H9 (cell line): ENCODE measurements around the gene IER5. TPM values are rescaled to one million over a fixed set of nuclear protein-coding genes. Genes with fewer than 3 reads are reported as not detected.

ENCODE experiments used
- DNase-seq: peaks from one replicate; pipeline ENCODE4 v3.0.0-alpha.2; 2017
- H2AFZ ChIP-seq: one replicate; pipeline ENCODE4 v1.6.1; 2013; ENCODE audit warnings: mild to moderate bottlenecking, low read length, control low read depth, moderate library complexity
- H2AK5ac ChIP-seq: 2 replicates; pipeline ENCODE4 v1.6.1; 2013; ENCODE audit warnings: low read length, control low read depth, mixed read lengths; ENCODE audit not compliant: insufficient read length
- H2BK120ac ChIP-seq: one replicate; pipeline ENCODE4 v1.6.1; 2013; ENCODE audit warnings: low read depth, mild to moderate bottlenecking, low read length, control low read depth, inconsistent platforms; ENCODE audit not compliant: poor library complexity, severe bottlenecking
- H2BK12ac ChIP-seq: 2 replicates; pipeline ENCODE4 v1.6.1; 2013; ENCODE audit warnings: low read length, control low read depth, mixed read lengths, low read depth; ENCODE audit not compliant: insufficient read length
- H2BK15ac ChIP-seq: 2 replicates; pipeline ENCODE4 v1.6.1; 2013; ENCODE audit warnings: low read depth, low read length, control low read depth
- H2BK20ac ChIP-seq: one replicate; pipeline ENCODE4 v1.6.1; 2013; ENCODE audit warnings: low read depth, mild to moderate bottlenecking, low read length, control low read depth, inconsistent platforms; ENCODE audit not compliant: poor library complexity, severe bottlenecking
- H2BK5ac ChIP-seq: 2 replicates; pipeline ENCODE4 v1.6.1; 2013; ENCODE audit warnings: low read length, control low read depth, mixed read lengths; ENCODE audit not compliant: insufficient read length
- H3K14ac ChIP-seq: 2 replicates; pipeline ENCODE4 v1.6.1; 2013; ENCODE audit warnings: low read length, control low read depth; ENCODE audit not compliant: insufficient read depth
- H3K18ac ChIP-seq: 2 replicates; pipeline ENCODE4 v1.6.1; 2013; ENCODE audit warnings: low read depth, mild to moderate bottlenecking, mixed read lengths, low read length, control low read depth; ENCODE audit not compliant: insufficient read length
- H3K23ac ChIP-seq: 2 replicates; pipeline ENCODE4 v1.6.1; 2013; ENCODE audit warnings: low read length, control low read depth, mixed read lengths, low read depth; ENCODE audit not compliant: insufficient read length
- H3K23me2 ChIP-seq: 2 replicates; pipeline ENCODE4 v1.6.1; 2013; ENCODE audit warnings: low read depth, mild to moderate bottlenecking, mixed read lengths, low read length, control low read depth; ENCODE audit not compliant: insufficient read length, poor library complexity, severe bottlenecking
- H3K27ac ChIP-seq: 2 replicates; pipeline ENCODE4 v1.5.1; 2013; ENCODE audit warnings: low read length, control low read depth, mixed read lengths, low read depth; ENCODE audit not compliant: insufficient read length
- H3K27me3 ChIP-seq: 2 replicates; pipeline ENCODE4 v1.6.1; 2013; ENCODE audit warnings: low read length, control low read depth, inconsistent platforms; ENCODE audit not compliant: insufficient read depth
- H3K4ac ChIP-seq: 2 replicates; pipeline ENCODE4 v1.6.1; 2013; ENCODE audit warnings: low read depth, mild to moderate bottlenecking, control low read depth, inconsistent platforms, low read length, moderate library complexity
- H3K4me1 ChIP-seq: 2 replicates; pipeline ENCODE4 v1.6.1; 2013; ENCODE audit warnings: low read length, control low read depth, inconsistent platforms; ENCODE audit not compliant: insufficient read depth
- H3K4me2 ChIP-seq: 2 replicates; pipeline ENCODE4 v1.6.1; 2013; ENCODE audit warnings: low read length, control low read depth, mixed read lengths; ENCODE audit not compliant: insufficient read length, insufficient read depth
- H3K56ac ChIP-seq: 2 replicates; pipeline ENCODE4 v1.6.1; 2013; ENCODE audit warnings: low read depth, mild to moderate bottlenecking, mixed read lengths, low read length, control low read depth; ENCODE audit not compliant: insufficient read length
- H3K79me1 ChIP-seq: 2 replicates; pipeline ENCODE4 v1.6.1; 2013; ENCODE audit warnings: low read depth, mild to moderate bottlenecking, moderate library complexity, low read length, control low read depth, inconsistent platforms; ENCODE audit not compliant: insufficient read depth, poor library complexity, severe bottlenecking
- H3K79me2 ChIP-seq: 2 replicates; pipeline ENCODE4 v1.6.1; 2013; ENCODE audit warnings: low read length, control low read depth, inconsistent platforms; ENCODE audit not compliant: insufficient read depth
- H3K9ac ChIP-seq: 2 replicates; pipeline ENCODE4 v1.6.1; 2013; ENCODE audit warnings: low read length, control low read depth, mixed read lengths; ENCODE audit not compliant: insufficient read length; ENCODE audit errors: extremely low read depth
- H3K9me3 ChIP-seq: one replicate; pipeline ENCODE4 v1.6.1; 2013; ENCODE audit warnings: low read depth, low read length, inconsistent platforms; ENCODE audit not compliant: control insufficient read depth
- H3T11ph ChIP-seq: one replicate; pipeline ENCODE4 v1.6.1; 2013; ENCODE audit warnings: mild to moderate bottlenecking, low read length, control low read depth, inconsistent platforms
- H4K20me1 ChIP-seq: one replicate; pipeline ENCODE4 v1.6.1; 2013; ENCODE audit not compliant: control insufficient read depth, insufficient read length, insufficient read depth
- H4K5ac ChIP-seq: 2 replicates; pipeline ENCODE4 v1.6.1; 2013; ENCODE audit warnings: low read depth, mild to moderate bottlenecking, mixed read lengths, low read length, control low read depth; ENCODE audit not compliant: insufficient read length
- H4K8ac ChIP-seq: replicated peaks from 2 replicates; pipeline ENCODE4 v1.6.1; 2013; ENCODE audit warnings: low read length, control low read depth, mixed read lengths, low read depth; ENCODE audit not compliant: insufficient read length
- H4K91ac ChIP-seq: 2 replicates; pipeline ENCODE4 v1.6.1; 2013; ENCODE audit warnings: low read depth, mild to moderate bottlenecking, moderate library complexity, mixed read lengths, low read length, control low read depth; ENCODE audit not compliant: insufficient read length
- H3K27ac Mint-ChIP-seq, 3 experiments: 2 replicates in 2 of 3; 3 replicates in 1 of 3; pipeline ENCODE4 v1.8.0; 2020 to 2021; ENCODE audit warnings: mixed read lengths in 3 of 3, mild to moderate bottlenecking in 1 of 3, moderate library complexity in 1 of 3
- H3K27me3 Mint-ChIP-seq: 2 replicates; pipeline ENCODE4 v1.8.0; 2021; ENCODE audit warnings: low read depth, mild to moderate bottlenecking, moderate library complexity, mixed read lengths
- H3K36me3 Mint-ChIP-seq, 3 experiments: 2 replicates in 2 of 3; 3 replicates in 1 of 3; pipeline ENCODE4 v1.8.0; 2020 to 2021; ENCODE audit warnings: low read depth in 3 of 3, mixed read lengths in 3 of 3; ENCODE audit not compliant: insufficient read depth in 1 of 3
- H3K4me1 Mint-ChIP-seq, 2 experiments: 2 replicates each; pipeline ENCODE4 v1.8.0; 2020; ENCODE audit warnings: mixed read lengths in 2 of 2
- H3K4me3 Mint-ChIP-seq, 2 experiments: 2 replicates in 1 of 2; 3 replicates in 1 of 2; pipeline ENCODE4 v1.8.0; 2020 to 2021; ENCODE audit warnings: mild to moderate bottlenecking in 2 of 2, mixed read lengths in 2 of 2, moderate library complexity in 1 of 2
- H3K9me3 Mint-ChIP-seq, 2 experiments: 2 replicates in 1 of 2; 3 replicates in 1 of 2; pipeline ENCODE4 v1.8.0; 2020; ENCODE audit warnings: mild to moderate bottlenecking in 2 of 2, mixed read lengths in 2 of 2, moderate library complexity in 1 of 2
- CTCF ChIP-seq: fragments of 200-600 bp; sonication (generic); conservative IDR thresholded peaks from 3 replicates; pipeline ENCODE4 v1.8.0; 2021; ENCODE audit warnings: antibody characterized with exemption, mild to moderate bottlenecking
- WGBS: extraction: QIAGEN DNeasy Blood & Tissue Kit; methylation state at CpG from one replicate; pipeline ENCODE4 v1.1.7; 2013; ENCODE audit warnings: missing lambda C conversion rate, low lambda C conversion rate, mixed read lengths; ENCODE audit not compliant: insufficient read length; ENCODE audit errors: extremely low coverage; 5-methylcytosine and 5-hydroxymethylcytosine counted together
- total RNA-seq: library from RNA; stranded (reverse); gene quantifications from 2 replicates; pipeline ENCODE4 v1.2.1, GENCODE V29; 2021

The IER5 gene
- total RNA-seq, 1 experiment from 2014 or later: 6.7 TPM

GRCh38 chr1:181110013-181110412 is 21.5 kb downstream of the IER5 start:
- no peak overlapping the region for H3K56ac ChIP-seq
- H4K20me1 ChIP-seq: no peaks in the 10 kb centered on the region
- no CpG with 5 or more reads among the region's 2 CpGs for WGBS
- H3K9me3 ChIP-seq: no peaks in the 10 kb centered on the region
- no peaks in the 10 kb centered on the region for H3K23me2 ChIP-seq
- H2BK5ac ChIP-seq: no peak overlapping the region
- peaks cover 10% of the 10 kb centered on the region; the same call in 1 of the 2 replicates for H3K27me3 ChIP-seq
- no peak for TF ChIP-seq CTCF
- H3K79me2 ChIP-seq: no peaks in the 10 kb centered on the region
- H3K4me1 ChIP-seq: peaks cover 5% of the 10 kb centered on the region; the same call in 1 of the 2 replicates
- Mint-ChIP-seq H3K36me3 (no peaks in the 10 kb centered on the region; a peak in 1 of 7 replicates), H3K4me3 (no peak overlapping the region), H3K27ac (no peak overlapping the region), H3K27me3 (peaks cover 64% of the 10 kb centered on the region), H3K9me3 (no peaks in the 10 kb centered on the region; a peak in 1 of 5 replicates), H3K4me1 (peaks cover 43 to 60% of the 10 kb centered on the region in 2 experiments)
- H2BK15ac ChIP-seq: no peak overlapping the region
- no peak for DNase-seq
- no peak overlapping the region for H2BK20ac ChIP-seq
- H3K27ac ChIP-seq: no peak overlapping the region
- H2AFZ ChIP-seq: no peak overlapping the region
- H4K91ac ChIP-seq: no peak overlapping the region
- no peak overlapping the region for H3K4me2 ChIP-seq
- no peak overlapping the region for H2AK5ac ChIP-seq
- H3T11ph ChIP-seq: no peak overlapping the region
- no peak overlapping the region for H3K18ac ChIP-seq
- H3K14ac ChIP-seq: no peak overlapping the region
- H3K9ac ChIP-seq: no peak overlapping the region
- no peak overlapping the region for H3K23ac ChIP-seq
- no peak overlapping the region for H2BK12ac ChIP-seq
- no peak overlapping the region for H4K5ac ChIP-seq
- H3K4ac ChIP-seq: no peak overlapping the region
- H2BK120ac ChIP-seq: no peak overlapping the region
- H4K8ac ChIP-seq: no peak overlapping the region
- H3K79me1 ChIP-seq: no peaks in the 10 kb centered on the region
